Skeletal muscle tissue (tissue), 4 donors: Measurements from ENCODE around the gene AP3B2. TPM values are rescaled to one million over a fixed set of nuclear protein-coding genes. Genes with fewer than 3 reads are reported as not detected.
"Not testable (repeated sequence)": the region's sequence is repeated elsewhere in the genome, so short reads cannot be mapped to it uniquely, and the experiment has no call there.

Source experiments
- H3K27ac ChIP-seq: one replicate; pipeline ENCODE4 v1.7.0; 2013; ENCODE audit warnings: mild to moderate bottlenecking, low read depth, low read length, inconsistent platforms
- H3K27me3 ChIP-seq, 3 donors: one replicate each; pipeline ENCODE4 v1.7.0; 2013; ENCODE audit warnings: low read length in 3 of 3; ENCODE audit not compliant: control insufficient read depth in 3 of 3, insufficient read depth in 3 of 3
- H3K36me3 ChIP-seq, 3 donors: one replicate each; pipeline ENCODE4 v1.7.0; 2013; ENCODE audit warnings: low read length in 3 of 3; ENCODE audit not compliant: control insufficient read depth in 3 of 3, insufficient read depth in 3 of 3
- H3K4me1 ChIP-seq, 3 donors: one replicate each; pipeline ENCODE4 v1.7.0; 2013; ENCODE audit warnings: low read length in 3 of 3, mild to moderate bottlenecking in 3 of 3; ENCODE audit not compliant: control insufficient read depth in 3 of 3, insufficient read depth in 3 of 3
- H3K4me3 ChIP-seq, 3 donors: one replicate each; pipeline ENCODE4 v1.7.0; 2013; ENCODE audit warnings: low read length in 3 of 3
- H3K9ac ChIP-seq, 3 donors: one replicate each; pipeline ENCODE4 v1.7.0; 2013; ENCODE audit warnings: low read length in 3 of 3, mild to moderate bottlenecking in 3 of 3, moderate library complexity in 2 of 3, low read depth in 1 of 3
- H3K9me3 ChIP-seq, 3 donors: one replicate each; pipeline ENCODE4 v1.7.0; 2013; ENCODE audit warnings: low read length in 3 of 3; ENCODE audit not compliant: control insufficient read depth in 3 of 3
- total RNA-seq: library from RNA; depleted of rRNA; stranded (reverse); fragments of >200 nt; gene quantifications from one replicate; pipeline ENCODE4 v1.2.3, GENCODE V29; 2014
- donor health status: Osteomylitis.

Gene AP3B2
- total RNA-seq, 1 donor from 2014 or later, result not detected

DNA sequence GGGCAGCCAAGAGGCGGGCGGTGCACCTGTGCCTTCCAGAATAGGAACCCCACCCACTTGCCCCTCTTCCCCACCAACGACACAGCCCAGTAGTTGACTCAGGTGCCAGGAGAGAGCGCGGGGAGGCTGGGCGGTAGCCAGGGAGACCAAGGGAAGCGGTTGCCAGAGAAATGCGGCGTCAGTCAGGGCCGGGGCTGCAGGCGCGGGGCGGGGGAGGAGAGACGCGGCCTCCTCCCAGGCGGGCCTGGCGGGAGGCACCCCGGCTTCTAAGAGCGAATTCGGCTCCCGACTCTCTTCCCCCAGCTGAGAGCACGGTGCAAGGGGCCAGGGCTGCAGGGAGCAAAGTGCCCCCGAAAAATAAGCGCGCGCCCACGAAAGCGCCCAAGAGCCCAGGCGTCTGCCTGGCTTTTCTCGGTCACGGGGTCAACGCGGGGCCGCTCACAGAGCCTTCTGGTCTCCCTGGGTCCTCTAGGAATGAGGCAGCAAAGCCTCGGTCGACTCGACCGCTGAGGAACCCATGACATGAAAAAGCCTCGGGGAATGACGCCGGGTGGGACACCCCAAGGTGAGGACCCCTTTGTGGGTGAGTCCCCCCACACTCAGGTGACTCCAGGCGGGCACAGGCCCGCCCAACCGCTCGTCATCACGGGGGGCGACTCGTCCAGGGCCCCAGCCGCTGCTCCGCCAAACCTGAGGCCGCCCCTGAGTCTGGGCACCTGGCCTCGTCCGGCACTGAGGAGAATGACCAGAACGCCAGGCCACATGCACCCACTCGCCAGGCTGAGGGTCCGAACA is 63.2 kb downstream of the AP3B2 start:
- no peaks in the 10 kb centered on the region for H3K36me3 ChIP-seq
- peak overlapping the region in 2 of 3 donors; percentile 30 to 69 for H3K4me3 ChIP-seq
- H3K9ac ChIP-seq, result peak overlapping the region in 1 of 3 donors; percentile 66
- H3K27ac ChIP-seq, result no peak overlapping the region
- H3K4me1 ChIP-seq, result peaks cover 6 to 19% (median 10%) of the 10 kb centered on the region in 3 donors
- peaks cover 0 to 23% (median 19%) of the 10 kb centered on the region in 3 donors for H3K27me3 ChIP-seq
- no peaks in the 10 kb centered on the region for H3K9me3 ChIP-seq

DNA sequence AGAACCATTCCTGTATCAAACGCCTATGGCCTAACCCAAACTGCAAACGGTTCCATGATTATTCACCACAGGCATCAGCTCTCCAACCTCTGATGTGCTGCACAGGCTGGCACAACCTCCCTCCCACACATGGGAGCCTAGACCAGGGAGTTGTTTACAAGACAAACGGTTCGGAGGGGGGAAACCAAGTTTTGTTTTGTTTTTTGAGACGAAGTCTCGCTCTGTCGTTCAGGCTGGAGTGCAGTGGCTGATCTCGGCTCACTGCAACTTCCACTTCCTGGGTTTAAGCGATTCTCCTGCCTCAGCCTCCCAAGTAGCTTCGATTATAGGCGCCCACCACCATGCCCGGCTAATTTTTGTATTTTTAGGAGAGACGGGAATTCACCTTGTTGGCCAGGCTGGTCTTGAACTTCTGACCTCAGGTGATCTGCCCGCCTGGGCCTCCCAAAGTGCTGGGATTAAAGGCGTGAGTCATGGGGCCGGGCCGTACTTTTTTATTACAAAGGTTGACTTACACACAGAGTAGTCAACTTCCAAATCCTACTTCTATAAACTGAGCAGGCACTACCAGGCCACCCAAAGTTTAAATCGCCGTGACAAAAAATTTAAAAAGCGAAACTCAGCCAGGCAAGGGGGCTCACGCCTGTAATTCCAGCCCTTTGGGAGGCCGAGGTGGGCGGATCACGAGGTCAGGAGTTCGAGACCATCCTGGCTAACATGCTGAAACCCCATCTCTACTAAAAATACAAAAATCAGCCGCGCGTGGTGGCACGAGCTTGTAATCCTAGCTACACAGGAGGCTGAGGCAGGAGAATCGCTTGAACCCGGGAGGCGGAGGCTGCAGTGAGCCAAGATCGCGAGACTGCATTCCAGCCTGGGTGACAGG is 64.5 kb downstream of the AP3B2 start:
- not testable (repeated sequence) for H3K9me3 ChIP-seq, H3K9ac ChIP-seq, H3K4me3 ChIP-seq, H3K27ac ChIP-seq, H3K36me3 ChIP-seq
- peaks cover 6 to 22% (median 15%) of the 10 kb centered on the region in 3 donors for H3K4me1 ChIP-seq
- peaks cover 0 to 23% (median 18%) of the 10 kb centered on the region in 3 donors for H3K27me3 ChIP-seq

GRCh38 chr15:82643992-82644391 is 65.7 kb downstream of the AP3B2 start:
- H3K27ac ChIP-seq, result no peak overlapping the region
- no peak overlapping the region for H3K4me3 ChIP-seq
- no peak overlapping the region for H3K9ac ChIP-seq
- H3K9me3 ChIP-seq, result no peaks in the 10 kb centered on the region
- H3K27me3 ChIP-seq, result peaks cover 0 to 23% (median 13%) of the 10 kb centered on the region in 3 donors
- H3K4me1 ChIP-seq, result peaks cover 6 to 22% (median 15%) of the 10 kb centered on the region in 3 donors
- no peaks in the 10 kb centered on the region for H3K36me3 ChIP-seq

GRCh38 chr15:82642656-82643055 is 67.0 kb downstream of the AP3B2 start:
- Histone ChIP-seq H3K9me3 (no peaks in the 10 kb centered on the region), H3K4me3 (no peak overlapping the region), H3K27ac (no peak overlapping the region), H3K36me3 (no peaks in the 10 kb centered on the region), H3K9ac (no peak overlapping the region), H3K27me3 (peaks cover 0 to 22% (median 7%) of the 10 kb centered on the region in 3 donors), H3K4me1 (peaks cover 0 to 15% (median 15%) of the 10 kb centered on the region in 3 donors)

DNA sequence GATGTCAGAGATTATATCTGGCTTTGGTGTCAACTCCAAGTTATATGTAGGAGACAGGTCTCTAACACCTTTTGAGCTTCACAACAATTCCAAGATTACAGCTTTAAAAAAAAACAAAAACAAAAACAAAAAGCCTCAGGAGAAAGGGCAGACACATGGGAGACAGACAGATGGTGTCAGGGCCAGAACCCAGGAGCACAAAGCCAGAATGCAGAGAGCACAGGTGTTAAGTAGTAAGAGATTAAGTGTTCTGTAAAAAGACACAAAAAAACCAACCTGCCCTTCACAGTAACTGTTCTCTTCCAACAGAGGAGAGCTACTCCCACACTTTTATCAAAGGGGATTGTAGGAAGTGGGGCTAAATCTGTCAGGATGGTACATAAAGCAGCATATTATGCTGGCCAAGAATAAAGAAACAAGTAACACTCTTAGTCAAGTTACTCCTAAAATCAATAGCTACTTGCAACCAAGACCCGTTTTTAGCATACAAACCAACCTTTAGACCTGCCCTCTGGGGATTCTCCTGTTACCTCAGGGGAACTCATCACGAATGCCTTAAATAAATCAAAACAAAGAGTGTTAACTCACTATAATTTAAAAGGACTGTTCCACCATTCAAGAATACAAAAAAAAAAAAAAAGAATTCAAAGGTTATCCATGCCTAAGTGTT is 68.4 kb downstream of the AP3B2 start:
- Histone ChIP-seq H3K36me3 (no peaks in the 10 kb centered on the region), H3K4me3 (no peak overlapping the region), H3K27ac (no peak overlapping the region), H3K9me3 (no peaks in the 10 kb centered on the region), H3K4me1 (peaks cover 0 to 6% (median 5%) of the 10 kb centered on the region in 3 donors), H3K27me3 (peaks cover 0 to 8% (median 0%) of the 10 kb centered on the region in 3 donors), H3K9ac (no peak overlapping the region)

DNA sequence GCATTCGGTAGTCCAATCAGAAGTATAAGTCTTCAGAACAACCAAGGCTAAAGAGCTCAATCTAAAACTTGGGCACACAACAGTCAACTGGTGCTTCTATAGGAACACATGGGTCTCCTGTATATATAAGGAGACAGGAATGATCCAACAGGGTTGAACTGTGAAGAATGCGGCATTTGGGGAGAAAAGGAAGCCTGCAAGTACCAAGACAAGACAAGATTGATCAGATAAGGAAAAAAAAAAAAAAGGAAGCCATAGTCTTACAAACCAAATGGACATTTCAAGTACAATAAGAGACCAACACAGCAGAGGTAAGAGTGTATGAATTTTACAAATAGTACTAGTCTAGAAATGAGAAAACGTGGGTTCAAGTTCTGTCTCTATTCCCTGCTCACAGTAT is 69.0 kb downstream of the AP3B2 start:
- Histone ChIP-seq H3K9ac (no peak overlapping the region), H3K4me1 (peaks cover 0 to 5% (median 4%) of the 10 kb centered on the region in 3 donors), H3K4me3 (no peak overlapping the region), H3K36me3 (no peaks in the 10 kb centered on the region), H3K27me3 (peaks cover 0 to 5% (median 0%) of the 10 kb centered on the region in 3 donors), H3K9me3 (no peaks in the 10 kb centered on the region), H3K27ac (no peak overlapping the region)

GRCh38 chr15:82635798-82636197 is 73.9 kb downstream of the AP3B2 start:
- no peak overlapping the region for H3K27ac ChIP-seq
- no peaks in the 10 kb centered on the region for H3K36me3 ChIP-seq
- H3K9ac ChIP-seq, result no peak overlapping the region
- H3K9me3 ChIP-seq, result no peaks in the 10 kb centered on the region
- no peaks in the 10 kb centered on the region for H3K4me1 ChIP-seq
- H3K27me3 ChIP-seq, result peaks cover 0 to 2% (median 0%) of the 10 kb centered on the region in 3 donors
- H3K4me3 ChIP-seq, result no peak overlapping the region

DNA sequence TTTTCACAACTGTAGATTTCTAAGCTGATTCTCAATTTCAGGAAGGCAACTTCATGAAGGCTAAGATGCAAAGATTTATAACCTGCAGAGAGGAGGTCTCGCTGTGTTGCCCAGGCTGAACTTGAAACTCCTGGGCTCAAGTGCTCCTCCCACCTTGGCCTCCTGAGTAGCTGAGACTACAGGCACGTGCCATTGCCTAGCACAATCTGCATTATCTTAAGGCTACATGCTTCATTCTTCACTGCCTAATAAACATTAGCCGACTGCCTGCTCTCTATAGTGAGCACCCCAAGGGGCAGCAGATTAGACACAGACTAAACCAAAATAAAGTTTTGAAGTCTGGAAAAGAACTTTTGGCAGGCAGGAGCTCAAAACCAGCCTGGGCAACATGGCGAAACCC is 79.6 kb downstream of the AP3B2 start:
- Histone ChIP-seq H3K27ac (no peak overlapping the region), H3K9me3 (no peaks in the 10 kb centered on the region), H3K4me3 (no peak overlapping the region), H3K9ac (no peak overlapping the region), H3K4me1 (no peaks in the 10 kb centered on the region), H3K36me3 (no peaks in the 10 kb centered on the region), H3K27me3 (peaks cover 0 to 6% (median 0%) of the 10 kb centered on the region in 3 donors)

DNA sequence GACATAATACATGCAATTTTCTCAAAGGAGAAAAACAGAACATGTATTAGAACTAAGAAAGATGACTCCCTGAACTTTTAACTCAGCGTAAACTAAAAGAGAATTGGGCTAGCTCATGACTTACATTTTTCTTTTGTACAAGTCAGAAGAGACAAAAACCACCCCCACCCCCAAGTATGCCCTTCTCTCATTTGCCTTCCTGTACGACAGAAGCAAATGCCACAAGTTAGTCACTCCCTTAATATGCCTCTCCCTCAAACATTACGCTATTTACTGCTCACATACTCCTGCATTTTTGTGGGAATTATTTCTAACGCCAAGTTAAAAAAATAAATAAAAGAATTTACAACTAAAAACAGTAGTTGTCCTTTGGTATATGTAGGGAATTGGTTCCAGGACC is 84.5 kb downstream of the AP3B2 start:
- no peak overlapping the region for H3K4me3 ChIP-seq
- H3K27ac ChIP-seq, result no peak overlapping the region
- H3K4me1 ChIP-seq, result no peaks in the 10 kb centered on the region
- H3K27me3 ChIP-seq, result no peaks in the 10 kb centered on the region
- no peaks in the 10 kb centered on the region for H3K36me3 ChIP-seq
- no peaks in the 10 kb centered on the region for H3K9me3 ChIP-seq
- no peak overlapping the region for H3K9ac ChIP-seq
